ENCODE results near the gene IL1RAPL2. TPM values are rescaled to one million over a fixed set of nuclear protein-coding genes. Genes with fewer than 3 reads are reported as not detected.

IL1RAPL2 gene
- total RNA-seq, 1 donor from 2014 or later, result 1.0 TPM

GRCh38 chrX:105038672-105039328 is 472.8 kb downstream of the IL1RAPL2 start:
- H3K4me3 ChIP-seq (ENCODE audit: low read length in 3 of 3), result no peak overlapping the region
- no peak overlapping the region for H3K27ac ChIP-seq (ENCODE audit: low read depth, low read length)
- no peak overlapping the region for H3K9ac ChIP-seq (ENCODE audit: low read depth in 1 of 3, low read length in 3 of 3)
- no peaks in the 10 kb centered on the region for H3K27me3 ChIP-seq (ENCODE audit: control insufficient read depth in 3 of 3, insufficient read depth in 3 of 3, low read length in 3 of 3)
- no peaks in the 10 kb centered on the region for H3K36me3 ChIP-seq (ENCODE audit: control insufficient read depth in 3 of 3, insufficient read depth in 3 of 3, low read length in 3 of 3)
- no peaks in the 10 kb centered on the region for H3K9me3 ChIP-seq (ENCODE audit: control insufficient read depth in 3 of 3, low read length in 3 of 3)
- no peaks in the 10 kb centered on the region for H3K4me1 ChIP-seq (ENCODE audit: control insufficient read depth in 3 of 3, insufficient read depth in 3 of 3, low read length in 3 of 3)

GRCh38 chrX:105050921-105051320 is 484.9 kb downstream of the IL1RAPL2 start:
- Histone ChIP-seq H3K4me3 (ENCODE audit: low read length in 3 of 3) (no peak overlapping the region), H3K36me3 (ENCODE audit: control insufficient read depth in 3 of 3, insufficient read depth in 3 of 3, low read length in 3 of 3) (no peaks in the 10 kb centered on the region), H3K9me3 (ENCODE audit: control insufficient read depth in 3 of 3, low read length in 3 of 3) (no peaks in the 10 kb centered on the region), H3K27ac (ENCODE audit: low read depth, low read length) (no peak overlapping the region), H3K9ac (ENCODE audit: low read depth in 1 of 3, low read length in 3 of 3) (no peak overlapping the region), H3K4me1 (ENCODE audit: control insufficient read depth in 3 of 3, insufficient read depth in 3 of 3, low read length in 3 of 3) (no peaks in the 10 kb centered on the region), H3K27me3 (ENCODE audit: control insufficient read depth in 3 of 3, insufficient read depth in 3 of 3, low read length in 3 of 3) (no peaks in the 10 kb centered on the region)

GRCh38 chrX:105051364-105051763 is 485.4 kb downstream of the IL1RAPL2 start:
- Histone ChIP-seq H3K4me1 (ENCODE audit: control insufficient read depth in 3 of 3, insufficient read depth in 3 of 3, low read length in 3 of 3) (no peaks in the 10 kb centered on the region), H3K27ac (ENCODE audit: low read depth, low read length) (no peak overlapping the region), H3K27me3 (ENCODE audit: control insufficient read depth in 3 of 3, insufficient read depth in 3 of 3, low read length in 3 of 3) (no peaks in the 10 kb centered on the region), H3K4me3 (ENCODE audit: low read length in 3 of 3) (no peak overlapping the region), H3K36me3 (ENCODE audit: control insufficient read depth in 3 of 3, insufficient read depth in 3 of 3, low read length in 3 of 3) (no peaks in the 10 kb centered on the region), H3K9ac (ENCODE audit: low read depth in 1 of 3, low read length in 3 of 3) (no peak overlapping the region), H3K9me3 (ENCODE audit: control insufficient read depth in 3 of 3, low read length in 3 of 3) (no peaks in the 10 kb centered on the region)

- Histone ChIP-seq H3K4me1 (ENCODE audit: control insufficient read depth in 3 of 3, insufficient read depth in 3 of 3, low read length in 3 of 3) (no peaks in the 10 kb centered on the region), H3K9me3 (ENCODE audit: control insufficient read depth in 3 of 3, low read length in 3 of 3) (no peaks in the 10 kb centered on the region), H3K9ac (ENCODE audit: low read depth in 1 of 3, low read length in 3 of 3) (no peak overlapping the region), H3K27me3 (ENCODE audit: control insufficient read depth in 3 of 3, insufficient read depth in 3 of 3, low read length in 3 of 3) (no peaks in the 10 kb centered on the region), H3K27ac (ENCODE audit: low read depth, low read length) (no peak overlapping the region), H3K36me3 (ENCODE audit: control insufficient read depth in 3 of 3, insufficient read depth in 3 of 3, low read length in 3 of 3) (no peaks in the 10 kb centered on the region), H3K4me3 (ENCODE audit: low read length in 3 of 3) (no peak overlapping the region)
Observed at GRCh38 chrX:105052926-105053325, 486.9 kb downstream of the IL1RAPL2 start.

GRCh38 chrX:105063743-105064142 is 497.7 kb downstream of the IL1RAPL2 start:
- H3K27ac ChIP-seq (ENCODE audit: low read depth, low read length), result no peak overlapping the region
- H3K36me3 ChIP-seq (ENCODE audit: control insufficient read depth in 3 of 3, insufficient read depth in 3 of 3, low read length in 3 of 3), result no peaks in the 10 kb centered on the region
- H3K9me3 ChIP-seq (ENCODE audit: control insufficient read depth in 3 of 3, low read length in 3 of 3), result no peaks in the 10 kb centered on the region
- H3K9ac ChIP-seq (ENCODE audit: low read depth in 1 of 3, low read length in 3 of 3), result no peak overlapping the region
- H3K4me1 ChIP-seq (ENCODE audit: control insufficient read depth in 3 of 3, insufficient read depth in 3 of 3, low read length in 3 of 3), result no peaks in the 10 kb centered on the region
- no peak overlapping the region for H3K4me3 ChIP-seq (ENCODE audit: low read length in 3 of 3)
- H3K27me3 ChIP-seq (ENCODE audit: control insufficient read depth in 3 of 3, insufficient read depth in 3 of 3, low read length in 3 of 3), result no peaks in the 10 kb centered on the region

GRCh38 chrX:105098201-105098600 is 532.2 kb downstream of the IL1RAPL2 start:
- H3K27ac ChIP-seq (ENCODE audit: low read depth, low read length), result no peak overlapping the region
- H3K4me3 ChIP-seq (ENCODE audit: low read length in 3 of 3), result no peak overlapping the region
- H3K36me3 ChIP-seq (ENCODE audit: control insufficient read depth in 3 of 3, insufficient read depth in 3 of 3, low read length in 3 of 3), result no peaks in the 10 kb centered on the region
- H3K4me1 ChIP-seq (ENCODE audit: control insufficient read depth in 3 of 3, insufficient read depth in 3 of 3, low read length in 3 of 3), result no peaks in the 10 kb centered on the region
- H3K9me3 ChIP-seq (ENCODE audit: control insufficient read depth in 3 of 3, low read length in 3 of 3), result no peaks in the 10 kb centered on the region
- peaks cover 0 to 3% (median 0%) of the 10 kb centered on the region in 3 donors for H3K27me3 ChIP-seq (ENCODE audit: control insufficient read depth in 3 of 3, insufficient read depth in 3 of 3, low read length in 3 of 3)
- H3K9ac ChIP-seq (ENCODE audit: low read depth in 1 of 3, low read length in 3 of 3), result no peak overlapping the region

GRCh38 chrX:105098812-105099211 is 532.8 kb downstream of the IL1RAPL2 start:
- H3K4me1 ChIP-seq (ENCODE audit: control insufficient read depth in 3 of 3, insufficient read depth in 3 of 3, low read length in 3 of 3), result no peaks in the 10 kb centered on the region
- H3K9me3 ChIP-seq (ENCODE audit: control insufficient read depth in 3 of 3, low read length in 3 of 3), result no peaks in the 10 kb centered on the region
- H3K4me3 ChIP-seq (ENCODE audit: low read length in 3 of 3), result no peak overlapping the region
- no peaks in the 10 kb centered on the region for H3K36me3 ChIP-seq (ENCODE audit: control insufficient read depth in 3 of 3, insufficient read depth in 3 of 3, low read length in 3 of 3)
- peaks cover 0 to 1% (median 0%) of the 10 kb centered on the region in 3 donors for H3K27me3 ChIP-seq (ENCODE audit: control insufficient read depth in 3 of 3, insufficient read depth in 3 of 3, low read length in 3 of 3)
- no peak overlapping the region for H3K9ac ChIP-seq (ENCODE audit: low read depth in 1 of 3, low read length in 3 of 3)
- H3K27ac ChIP-seq (ENCODE audit: low read depth, low read length), result no peak overlapping the region

GRCh38 chrX:105101378-105101777 is 535.4 kb downstream of the IL1RAPL2 start:
- Histone ChIP-seq H3K27me3 (ENCODE audit: control insufficient read depth in 3 of 3, insufficient read depth in 3 of 3, low read length in 3 of 3) (no peaks in the 10 kb centered on the region), H3K4me3 (ENCODE audit: low read length in 3 of 3) (no peak overlapping the region), H3K27ac (ENCODE audit: low read depth, low read length) (no peak overlapping the region), H3K9me3 (ENCODE audit: control insufficient read depth in 3 of 3, low read length in 3 of 3) (no peaks in the 10 kb centered on the region), H3K36me3 (ENCODE audit: control insufficient read depth in 3 of 3, insufficient read depth in 3 of 3, low read length in 3 of 3) (no peaks in the 10 kb centered on the region), H3K9ac (ENCODE audit: low read depth in 1 of 3, low read length in 3 of 3) (no peak overlapping the region), H3K4me1 (ENCODE audit: control insufficient read depth in 3 of 3, insufficient read depth in 3 of 3, low read length in 3 of 3) (no peaks in the 10 kb centered on the region)

GRCh38 chrX:105109936-105110335 is 543.9 kb downstream of the IL1RAPL2 start:
- Histone ChIP-seq H3K4me3 (ENCODE audit: low read length in 3 of 3) (no peak overlapping the region), H3K9me3 (ENCODE audit: control insufficient read depth in 3 of 3, low read length in 3 of 3) (no peaks in the 10 kb centered on the region), H3K27me3 (ENCODE audit: control insufficient read depth in 3 of 3, insufficient read depth in 3 of 3, low read length in 3 of 3) (no peaks in the 10 kb centered on the region), H3K9ac (ENCODE audit: low read depth in 1 of 3, low read length in 3 of 3) (no peak overlapping the region), H3K36me3 (ENCODE audit: control insufficient read depth in 3 of 3, insufficient read depth in 3 of 3, low read length in 3 of 3) (no peaks in the 10 kb centered on the region), H3K4me1 (ENCODE audit: control insufficient read depth in 3 of 3, insufficient read depth in 3 of 3, low read length in 3 of 3) (no peaks in the 10 kb centered on the region), H3K27ac (ENCODE audit: low read depth, low read length) (no peak overlapping the region)

- Histone ChIP-seq H3K27me3 (ENCODE audit: control insufficient read depth in 3 of 3, insufficient read depth in 3 of 3, low read length in 3 of 3) (no peaks in the 10 kb centered on the region), H3K27ac (ENCODE audit: low read depth, low read length) (no peak overlapping the region), H3K36me3 (ENCODE audit: control insufficient read depth in 3 of 3, insufficient read depth in 3 of 3, low read length in 3 of 3) (no peaks in the 10 kb centered on the region), H3K9me3 (ENCODE audit: control insufficient read depth in 3 of 3, low read length in 3 of 3) (no peaks in the 10 kb centered on the region), H3K4me1 (ENCODE audit: control insufficient read depth in 3 of 3, insufficient read depth in 3 of 3, low read length in 3 of 3) (no peaks in the 10 kb centered on the region), H3K9ac (ENCODE audit: low read depth in 1 of 3, low read length in 3 of 3) (no peak overlapping the region), H3K4me3 (ENCODE audit: low read length in 3 of 3) (no peak overlapping the region)
Observed at GRCh38 chrX:105114554-105115130, 548.6 kb downstream of the IL1RAPL2 start.

All from skeletal muscle tissue (tissue), 4 donors.